Smooth muscle cell (in vitro differentiated cells): Measurements from ENCODE around the gene APBA2. TPM values are rescaled to one million over a fixed set of nuclear protein-coding genes. Genes with fewer than 3 reads are reported as not detected.

Experiments used
- DNase-seq: peaks from one replicate; lab custom pipeline; 2025; ENCODE audit not compliant: unreplicated experiment; lab: John Stamatoyannopoulos, UW
- H2AFZ ChIP-seq: fragments of 200-600 bp; sonication (generic); 2 replicates; pipeline ENCODE4 v1.6.0; 2016; ENCODE audit warnings: antibody characterized with exemption, low read depth, mild to moderate bottlenecking
- H3F3A ChIP-seq: fragments of 200-600 bp; sonication (generic); 2 replicates; pipeline ENCODE4 v1.6.0; 2017; ENCODE audit warnings: antibody characterized with exemption, low read depth
- H3K27ac ChIP-seq: fragments of 200-600 bp; sonication (generic); 2 replicates; pipeline ENCODE4 v1.5.1; 2016; ENCODE audit warnings: low read depth, mild to moderate bottlenecking
- H3K27me3 ChIP-seq: fragments of 200-600 bp; sonication (generic); 2 replicates; pipeline ENCODE4 v1.6.1; 2016; ENCODE audit warnings: low read depth, mild to moderate bottlenecking
- H3K36me3 ChIP-seq: fragments of 200-600 bp; sonication (generic); 2 replicates; pipeline ENCODE4 v1.5.1; 2016; ENCODE audit warnings: low read depth
- H3K4me1 ChIP-seq: fragments of 200-600 bp; sonication (generic); 2 replicates; pipeline ENCODE4 v1.5.1; 2016; ENCODE audit warnings: low read depth
- H3K4me2 ChIP-seq: fragments of 200-600 bp; sonication (generic); 2 replicates; pipeline ENCODE4 v1.6.0; 2016; ENCODE audit warnings: mild to moderate bottlenecking
- H3K4me3 ChIP-seq: fragments of 200-600 bp; sonication (generic); 2 replicates; pipeline ENCODE4 v1.5.1; 2016; ENCODE audit warnings: mild to moderate bottlenecking
- H3K79me2 ChIP-seq: fragments of 200-600 bp; sonication (generic); 2 replicates; pipeline ENCODE4 v1.6.0; 2016; ENCODE audit warnings: low read depth, mild to moderate bottlenecking
- H3K9ac ChIP-seq: fragments of 200-600 bp; sonication (generic); 2 replicates; pipeline ENCODE4 v1.6.0; 2016; ENCODE audit warnings: low read depth
- H3K9me3 ChIP-seq: fragments of 200-600 bp; sonication (generic); replicated peaks from 2 replicates; pipeline ENCODE4 v1.5.1; 2016; ENCODE audit warnings: low read depth
- H4K20me1 ChIP-seq: fragments of 200-600 bp; sonication (generic); 2 replicates; pipeline ENCODE4 v1.6.0; 2016; ENCODE audit warnings: low read depth
- CTCF ChIP-seq: fragments of 200-600 bp; sonication (generic); IDR thresholded peaks from 2 replicates; pipeline ENCODE4 v1.5.1; 2017; ENCODE audit warnings: borderline replicate concordance, mild to moderate bottlenecking, antibody characterized with exemption; ENCODE audit not compliant: insufficient read depth, poor library complexity, severe bottlenecking
- WGBS: methylation state at CpG from one replicate; pipeline ENCODE4 v1.1.7; 2016; ENCODE audit warnings: low lambda C conversion rate; 5-methylcytosine and 5-hydroxymethylcytosine counted together
- polyA plus RNA-seq: library from polyadenylated mRNA; unstranded; fragments of >200 nt; fragmentation: Nextera tagmentation; extraction: Ambion mirVana; gene quantifications from 2 replicates; pipeline ENCODE4 v1.2.1, GENCODE V29; 2016
- total RNA-seq: library from RNA; depleted of rRNA; stranded (reverse); fragments of >200 nt; gene quantifications from 2 replicates; pipeline ENCODE4 v1.2.3, GENCODE V29; 2014

APBA2 gene
- total and polyA plus RNA-seq, 2 experiments from 2014 or later: 10.2 to 14.9 TPM

DNA sequence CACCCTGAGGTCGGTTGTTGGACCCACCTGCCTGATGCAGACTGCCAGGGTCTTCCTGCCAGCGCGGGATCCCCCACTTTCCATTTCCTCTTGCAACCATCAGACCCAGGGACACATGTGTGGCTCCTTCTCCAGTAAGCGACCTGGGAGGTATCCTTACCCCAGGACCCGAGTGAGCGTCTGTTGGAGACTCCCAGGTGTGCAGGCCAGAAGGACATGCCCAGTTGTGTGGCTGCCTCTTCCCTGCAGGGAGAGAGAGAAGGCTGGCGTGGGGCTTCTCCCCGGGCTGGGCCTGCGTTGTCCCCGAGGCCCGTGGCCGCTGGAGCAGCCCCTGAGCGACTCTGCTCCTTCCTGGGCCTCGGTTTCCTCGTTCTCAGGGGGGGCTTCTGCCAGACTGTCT, 56.8 kb downstream of the APBA2 start:
- TF ChIP-seq CTCF: no peak
- Histone ChIP-seq H3K9me3 (no peaks in the 10 kb centered on the region), H3K4me1 (no peaks in the 10 kb centered on the region)

GRCh38 chr15:28943146-28943545, 57.4 kb downstream of the APBA2 start:
- H3K4me2 ChIP-seq: no peak overlapping the region
- TF ChIP-seq CTCF: no peak

More for the DNA sequence above, 56.8 kb downstream of the APBA2 start:
- Histone ChIP-seq H4K20me1 (no peaks in the 10 kb centered on the region), H3K9ac (no peak overlapping the region), H3K27ac (no peak overlapping the region), H3F3A (no peaks in the 10 kb centered on the region), H2AFZ (no peak overlapping the region), H3K27me3 (no peaks in the 10 kb centered on the region), H3K4me3 (no peak overlapping the region), H3K79me2 (no peaks in the 10 kb centered on the region), H3K4me2 (no peak overlapping the region), H3K36me3 (no peaks in the 10 kb centered on the region)
- 95% methylated on average over 15 of the region's 15 CpGs for WGBS
- no peak for DNase-seq

DNA sequence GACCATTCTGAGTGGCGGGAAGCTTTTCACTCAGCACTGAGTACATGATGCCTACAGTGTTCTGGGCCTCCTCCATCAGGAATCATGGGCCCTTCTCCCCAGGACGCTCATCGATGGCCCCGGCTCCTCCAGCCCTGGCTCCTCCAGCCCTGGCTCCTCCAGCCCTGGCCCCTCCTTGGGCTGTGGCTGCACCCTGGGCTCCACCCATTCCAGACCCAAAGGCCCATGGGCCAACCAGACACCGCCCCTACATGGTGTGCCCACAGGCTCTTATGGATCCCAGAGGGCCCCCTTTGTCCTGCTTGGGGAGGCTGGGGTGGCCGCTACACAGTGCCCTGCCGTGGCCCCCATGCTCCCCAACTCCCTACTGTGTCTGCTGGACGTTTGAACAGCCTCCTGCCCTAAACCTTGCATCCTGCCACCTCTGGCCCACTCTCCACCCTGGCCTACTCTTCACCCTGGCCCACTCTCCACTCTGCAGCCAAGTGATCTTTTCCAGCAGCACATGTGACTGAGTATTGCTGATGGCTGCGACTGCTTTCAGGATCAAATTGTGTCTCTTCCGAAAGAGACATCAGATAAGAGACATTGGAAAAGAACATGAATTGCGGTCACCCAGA, 57.9 kb downstream of the APBA2 start:
- Histone ChIP-seq H3K4me2 (no peak overlapping the region), H3K79me2 (no peaks in the 10 kb centered on the region), H3K36me3 (no peaks in the 10 kb centered on the region), H3K27ac (no peak overlapping the region), H3K27me3 (no peaks in the 10 kb centered on the region), H3K9me3 (no peaks in the 10 kb centered on the region), H3F3A (no peaks in the 10 kb centered on the region), H4K20me1 (no peaks in the 10 kb centered on the region), H3K9ac (no peak overlapping the region), H2AFZ (no peak overlapping the region), H3K4me3 (no peak overlapping the region), H3K4me1 (no peaks in the 10 kb centered on the region)
- TF ChIP-seq CTCF: no peak
- no peak for DNase-seq
- WGBS: 95% methylated on average over 11 of the region's 11 CpGs

More at GRCh38 chr15:28943146-28943545, 57.4 kb downstream of the APBA2 start:
- Histone ChIP-seq H3K4me1 (no peaks in the 10 kb centered on the region), H3K9ac (no peak overlapping the region), H3F3A (no peaks in the 10 kb centered on the region), H3K4me3 (no peak overlapping the region), H2AFZ (no peak overlapping the region), H3K27me3 (no peaks in the 10 kb centered on the region), H3K9me3 (no peaks in the 10 kb centered on the region), H3K79me2 (no peaks in the 10 kb centered on the region), H4K20me1 (no peaks in the 10 kb centered on the region), H3K27ac (no peak overlapping the region), H3K36me3 (no peaks in the 10 kb centered on the region)
- DNase-seq: no peak
- WGBS: 86% methylated on average over 8 of the region's 8 CpGs

- Histone ChIP-seq H3K27me3 (no peaks in the 10 kb centered on the region), H3K9me3 (no peaks in the 10 kb centered on the region), H3K79me2 (no peaks in the 10 kb centered on the region), H3K36me3 (no peaks in the 10 kb centered on the region), H3K4me2 (no peak overlapping the region), H3K4me3 (no peak overlapping the region), H3K27ac (no peak overlapping the region), H3K4me1 (no peaks in the 10 kb centered on the region), H2AFZ (no peak overlapping the region), H3F3A (no peaks in the 10 kb centered on the region), H3K9ac (no peak overlapping the region), H4K20me1 (no peaks in the 10 kb centered on the region)
- DNase-seq: no peak
- 99% methylated on average over 16 of the region's 16 CpGs for WGBS
- no peak for TF ChIP-seq CTCF
These were observed 58.5 kb downstream of the APBA2 start for GRCh38 chr15:28944286-28944685.
